Activated CD4-positive, alpha-beta T cell treated with anti-CD3 and anti-CD28 coated beads for 36 hours (primary cell): ENCODE results near the gene TNFAIP8L2. TPM values are rescaled to one million over a fixed set of nuclear protein-coding genes. Genes with fewer than 3 reads are reported as not detected.

Source experiments
- ATAC-seq: fragments of 200-7000 bp; cut with Tn5 transposase; one replicate; pipeline ENCODE4 v1.10.0; 2021; ENCODE audit warnings: mild to moderate bottlenecking, moderate library complexity
- CTCF ChIA-PET: fragments of 350-600 bp; sonication (Branson Sonifier 250); formaldehyde crosslinking; loops from one replicate; lab custom pipeline; 2021; ENCODE audit warnings: antibody characterized with exemption; lab: Charles Lee
- POLR2A ChIA-PET: fragments of 350-600 bp; sonication (Branson Sonifier 250); formaldehyde crosslinking; loops from one replicate; lab custom pipeline; 2021; ENCODE audit warnings: antibody characterized with exemption, inconsistent platforms; lab: Charles Lee
- DNase-seq: peaks from one replicate; pipeline ENCODE4 v3.0.0-alpha.2; 2020
- H3K27ac Mint-ChIP-seq: one replicate; pipeline ENCODE4 v1.8.0; 2021; ENCODE audit warnings: mixed read lengths
- H3K27me3 Mint-ChIP-seq: one replicate; pipeline ENCODE4 v1.8.0; 2021; ENCODE audit warnings: mixed read lengths
- H3K36me3 Mint-ChIP-seq: one replicate; pipeline ENCODE4 v1.8.0; 2021; ENCODE audit warnings: low read depth, mixed read lengths
- H3K4me1 Mint-ChIP-seq: one replicate; pipeline ENCODE4 v1.8.0; 2021; ENCODE audit warnings: mixed read lengths
- H3K4me3 Mint-ChIP-seq: one replicate; pipeline ENCODE4 v1.8.0; 2021; ENCODE audit warnings: mild to moderate bottlenecking, moderate library complexity, mixed read lengths
- H3K9me3 Mint-ChIP-seq: one replicate; pipeline ENCODE4 v1.8.0; 2021; ENCODE audit warnings: low read depth, mixed read lengths
- intact Hi-C, 2 experiments: fragments of 100-400 bp; cut with DNase I in 1 of 2; cut with micrococcal nuclease in 1 of 2; formaldehyde crosslinking; loops; one replicate each; pipeline versions ENCODE4 v1.14.2 to v1.15.1; 2022 to 2024; cut with DNase I, micrococcal nuclease
- total RNA-seq, 2 experiments: library from RNA; stranded (reverse); gene quantifications; one replicate each; pipeline ENCODE4 v1.2.3, GENCODE V29; 2021

TNFAIP8L2 gene
- total RNA-seq, 2 experiments from 2014 or later = 18.4 to 19.2 TPM

DNA sequence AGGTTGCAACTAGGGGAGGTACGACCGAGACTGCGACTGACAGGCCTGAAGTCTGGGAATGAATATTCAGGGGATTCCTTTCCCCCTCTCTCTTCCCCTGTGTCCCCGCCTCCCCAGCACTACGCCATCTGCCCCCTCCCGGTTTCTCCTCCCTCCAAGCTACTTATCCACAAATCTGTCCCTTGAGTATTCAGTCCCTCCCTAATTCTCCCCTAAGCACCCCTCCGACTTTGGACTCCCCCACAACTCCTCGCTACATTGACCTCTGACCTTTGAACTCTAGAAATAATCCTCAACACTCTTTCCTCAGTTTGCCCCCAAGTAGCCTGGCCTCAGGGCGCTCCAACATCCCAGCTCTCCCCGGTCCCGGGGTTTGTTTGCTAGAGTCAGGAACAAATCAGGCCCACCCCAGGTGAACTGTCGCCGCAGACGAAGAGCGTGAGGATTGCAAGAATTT, 8.9 kb downstream of the TNFAIP8L2 start:
- no peaks in the 10 kb centered on the region for H3K9me3 Mint-ChIP-seq
- DNase-seq = peak; percentile 47
- intact Hi-C loops = loop anchor here (1.0 to 10.0 kb wide), 5 partner anchors 9 to 601 kb away; partner anchors contain the start of genes GABPB2 (in 1 of the 2), PRUNE1 (in 1 of the 2), PSMB4 (in 1 of the 2) and TNFAIP8L2 (in 1 of the 2)
- ChIA-PET POLR2A (interaction anchor here (0.6 to 2.8 kb wide), 3 partner anchors 8 to 112 kb away, joined by 3 to 9 read pairs (median 4); partner anchors contain the start of gene TNFAIP8L2), CTCF (interaction anchor here (0.7 to 4.4 kb wide), 4 partner anchors 8 to 136 kb away, joined by 3 to 25 read pairs (median 4); partner anchors contain the start of genes PSMD4 and TNFAIP8L2)
- peak overlapping the region; percentile 92 for H3K4me3 Mint-ChIP-seq
- peak; percentile 14 for ATAC-seq
- no peaks in the 10 kb centered on the region for H3K27me3 Mint-ChIP-seq
- H3K27ac Mint-ChIP-seq = peak overlapping the region; percentile 98
- H3K36me3 Mint-ChIP-seq = peaks cover 61% of the 10 kb centered on the region
- H3K4me1 Mint-ChIP-seq = peaks cover 53% of the 10 kb centered on the region

GRCh38 chr1:151165738-151166504, 9.5 kb downstream of the TNFAIP8L2 start, which contains the start of the genes LYSMD1 and SCNM1:
TSS of gene LYSMD1 (minus strand) at chr1:151165902. CDS start at chr1:151165258, 644 bp downstream.
TSS of gene SCNM1 (plus strand) at chr1:151166144. CDS start at chr1:151166153, 9 bp downstream.
- Mint-ChIP-seq H3K4me3 (peak within 1 kb of the TSS; percentile 92), H3K36me3 (peaks cover 58% of the 10 kb centered on the region), H3K27ac (peak within 1 kb of the TSS; percentile 98), H3K27me3 (no peaks in the 10 kb centered on the region), H3K4me1 (peaks cover 48% of the 10 kb centered on the region), H3K9me3 (no peaks in the 10 kb centered on the region)
- ChIA-PET POLR2A (interaction anchor here (0.9 to 2.8 kb wide), 3 partner anchors 9 to 34 kb away, joined by 3 to 14 read pairs (median 9); partner anchors contain the start of genes TNFAIP8L2 and VPS72), CTCF (interaction anchor here (0.6 to 4.4 kb wide), 7 partner anchors 9 to 114 kb away, joined by 3 to 25 read pairs (median 4); partner anchors contain the start of genes PSMD4, TMOD4 and TNFAIP8L2)
- intact Hi-C loops = loop anchor here (1.0 to 10.0 kb wide), 14 partner anchors 10 to 601 kb away; partner anchors contain the start of genes PSMD4 (in 2 of the 2), ENSA (in 1 of the 2), GABPB2 (in 1 of the 2) and PI4KB (in 1 of the 2)
- DNase-seq = peak; percentile 98
- ATAC-seq = peak; percentile 96

GRCh38 chr1:151166505-151166956, 10.1 kb downstream of the TNFAIP8L2 start:
- peaks cover 56% of the 10 kb centered on the region for H3K36me3 Mint-ChIP-seq
- ChIA-PET CTCF (interaction anchor here (0.6 to 4.4 kb wide), 5 partner anchors 10 to 115 kb away, joined by 3 to 25 read pairs (median 7); partner anchors contain the start of genes TMOD4 and TNFAIP8L2), POLR2A (interaction anchor here (0.6 to 2.8 kb wide), 5 partner anchors 9 to 233 kb away, joined by 3 to 14 read pairs (median 9); partner anchors contain the start of genes PSMB4, TNFAIP8L2 and VPS72)
- DNase-seq = peak; percentile 37
- no peaks in the 10 kb centered on the region for H3K27me3 Mint-ChIP-seq
- peak; percentile 1 for ATAC-seq
- peak overlapping the region; percentile 98 for H3K27ac Mint-ChIP-seq
- H3K9me3 Mint-ChIP-seq = no peaks in the 10 kb centered on the region
- peaks cover 44% of the 10 kb centered on the region for H3K4me1 Mint-ChIP-seq
- intact Hi-C loops = loop anchor here (1.0 to 10.0 kb wide), 10 partner anchors 20 to 602 kb away; partner anchors contain the start of genes PSMD4 (in 2 of the 2), ENSA (in 1 of the 2), PI4KB (in 1 of the 2) and PIP5K1A (in 1 of the 2)
- peak overlapping the region; percentile 92 for H3K4me3 Mint-ChIP-seq

GRCh38 chr1:151167116-151167515, 10.7 kb downstream of the TNFAIP8L2 start:
- CTCF ChIA-PET = interaction anchor here (1.0 to 4.4 kb wide), 4 partner anchors 9 to 116 kb away, joined by 3 to 25 read pairs (median 8); partner anchors contain the start of genes TMOD4 and TNFAIP8L2
- DNase-seq = no peak
- no peaks in the 10 kb centered on the region for H3K27me3 Mint-ChIP-seq
- ATAC-seq = no peak
- intact Hi-C loops = loop anchor here in 1 of 2 experiments (2.0 to 10.0 kb wide), 2 partner anchors 30 to 602 kb away; no protein-coding TSS in a partner anchor
- peak overlapping the region; percentile 92 for H3K4me3 Mint-ChIP-seq
- POLR2A ChIA-PET = interaction anchor here (0.6 to 2.8 kb wide), 5 partner anchors 10 to 232 kb away, joined by 3 to 14 read pairs (median 9); partner anchors contain the start of genes PSMB4, TNFAIP8L2 and VPS72
- H3K4me1 Mint-ChIP-seq = peaks cover 38% of the 10 kb centered on the region
- no peaks in the 10 kb centered on the region for H3K9me3 Mint-ChIP-seq
- peaks cover 51% of the 10 kb centered on the region for H3K36me3 Mint-ChIP-seq
- peak overlapping the region; percentile 98 for H3K27ac Mint-ChIP-seq

- Mint-ChIP-seq H3K4me3 (no peak overlapping the region), H3K9me3 (no peaks in the 10 kb centered on the region), H3K36me3 (peaks cover 32% of the 10 kb centered on the region), H3K4me1 (peaks cover 11% of the 10 kb centered on the region), H3K27me3 (no peaks in the 10 kb centered on the region), H3K27ac (no peak overlapping the region)
- DNase-seq = no peak
- ATAC-seq = no peak
- intact Hi-C loops = no loop called here
- CTCF ChIA-PET = interaction anchor here (0.9 to 1.1 kb wide), 3 partner anchors 15 to 81 kb away, joined by 3 read pairs; partner anchors contain the start of gene TNFAIP8L2
- POLR2A ChIA-PET = interaction anchor here (0.5 kb wide), 1 partner anchor 81 kb away, joined by 7 read pairs; no protein-coding TSS in a partner anchor
Observed at GRCh38 chr1:151171190-151171589, 14.7 kb downstream of the TNFAIP8L2 start.

GRCh38 chr1:151175041-151175741, 18.7 kb downstream of the TNFAIP8L2 start:
- ChIA-PET POLR2A (no interaction called here), CTCF (interaction anchor here (0.5 to 1.7 kb wide), 4 partner anchors 19 to 151 kb away, joined by 3 to 8 read pairs (median 4); partner anchors contain the start of gene TNFAIP8L2)
- Mint-ChIP-seq H3K4me1 (no peaks in the 10 kb centered on the region), H3K9me3 (no peaks in the 10 kb centered on the region), H3K27ac (no peak overlapping the region), H3K4me3 (no peak overlapping the region), H3K27me3 (no peaks in the 10 kb centered on the region), H3K36me3 (peaks cover 36% of the 10 kb centered on the region)
- DNase-seq (no peak), ATAC-seq (no peak)
- intact Hi-C loops = no loop called here

GRCh38 chr1:151175863-151176262, 19.4 kb downstream of the TNFAIP8L2 start, which contains the start of gene TMOD4:
TSS of gene TMOD4 (minus strand) at chr1:151175981. CDS start at chr1:151174875, 1,106 bp downstream.
- Mint-ChIP-seq H3K4me3 (no peak within 1 kb of the TSS), H3K27ac (no peak within 1 kb of the TSS), H3K9me3 (no peaks in the 10 kb centered on the region), H3K4me1 (no peaks in the 10 kb centered on the region), H3K27me3 (no peaks in the 10 kb centered on the region), H3K36me3 (peaks cover 41% of the 10 kb centered on the region)
- DNase-seq (no peak), ATAC-seq (peak; percentile 79)
- intact Hi-C loops = no loop called here
- CTCF ChIA-PET = interaction anchor here (1.0 to 1.7 kb wide), 2 partner anchors 9 to 19 kb away, joined by 7 to 8 read pairs; partner anchors contain the start of gene TNFAIP8L2
- POLR2A ChIA-PET = no interaction called here

DNA sequence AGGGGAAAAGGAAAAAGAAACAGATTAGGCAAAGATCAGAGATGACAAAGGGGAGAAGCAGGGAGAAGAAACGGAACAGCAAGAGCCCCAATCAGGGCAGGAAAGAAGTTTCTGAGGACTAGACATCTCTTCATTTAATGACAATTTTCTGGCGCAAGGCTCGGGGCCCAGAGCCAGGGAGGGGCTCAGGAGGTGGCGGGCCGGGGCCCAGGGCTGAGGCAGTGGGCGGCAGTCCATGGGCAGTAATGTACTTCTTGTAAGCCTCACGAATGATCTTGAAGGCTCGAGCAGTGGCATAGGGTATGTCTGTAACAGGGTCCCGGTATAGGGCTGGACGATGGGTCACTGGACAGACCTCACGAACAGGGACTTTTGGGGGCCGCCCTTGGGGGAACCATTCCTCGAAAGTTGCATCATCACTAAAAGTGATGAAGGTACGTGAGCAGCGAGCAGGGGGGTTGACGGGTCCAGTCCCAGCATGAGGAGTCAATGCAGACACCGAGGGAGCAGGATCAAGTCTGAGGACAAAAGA, 20.1 kb downstream of the TNFAIP8L2 start:
- POLR2A ChIA-PET = no interaction called here
- no peak for DNase-seq
- no peaks in the 10 kb centered on the region for H3K27me3 Mint-ChIP-seq
- CTCF ChIA-PET = interaction anchor here (0.7 to 1.7 kb wide), 5 partner anchors 9 to 20 kb away, joined by 3 to 8 read pairs (median 4); partner anchors contain the start of gene TNFAIP8L2
- no peaks in the 10 kb centered on the region for H3K4me1 Mint-ChIP-seq
- ATAC-seq = no peak
- H3K9me3 Mint-ChIP-seq = no peaks in the 10 kb centered on the region
- intact Hi-C loops = no loop called here
- H3K4me3 Mint-ChIP-seq = no peak overlapping the region
- peaks cover 43% of the 10 kb centered on the region for H3K36me3 Mint-ChIP-seq
- no peak overlapping the region for H3K27ac Mint-ChIP-seq

DNA sequence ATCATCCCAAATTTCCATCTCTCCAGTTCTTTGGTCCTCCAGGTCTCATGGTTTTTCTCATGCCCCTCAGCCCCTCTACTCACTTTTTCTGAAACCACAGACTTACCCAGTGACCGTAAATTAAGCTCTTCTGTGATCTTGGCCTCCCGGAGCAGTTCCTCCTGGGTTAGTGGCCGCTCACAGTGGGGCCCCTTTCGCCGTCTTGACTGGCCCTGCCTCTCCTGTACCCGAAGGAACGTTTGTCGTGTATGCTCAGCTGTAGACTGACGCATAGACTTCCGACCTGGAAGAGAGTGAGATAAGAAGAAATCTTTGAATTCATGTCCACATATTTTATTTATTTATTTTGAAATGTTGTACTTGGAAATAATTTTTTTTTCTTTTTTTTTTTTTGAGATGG, 27.8 kb downstream of the TNFAIP8L2 start:
- ChIA-PET POLR2A (no interaction called here), CTCF (interaction anchor here (1.2 kb wide), 1 partner anchor 28 kb away, joined by 4 read pairs; the partner anchor contains the start of gene TNFAIP8L2)
- DNase-seq (no peak), ATAC-seq (no peak)
- Mint-ChIP-seq H3K4me3 (no peak overlapping the region), H3K4me1 (peaks cover 17% of the 10 kb centered on the region), H3K36me3 (peaks cover 42% of the 10 kb centered on the region), H3K9me3 (no peaks in the 10 kb centered on the region), H3K27me3 (no peaks in the 10 kb centered on the region), H3K27ac (no peak overlapping the region)
- intact Hi-C loops = no loop called here
